Ramos (cell line): ENCODE results near the gene HM13.
"Not testable (repeated sequence)": the region's sequence is repeated elsewhere in the genome, so short reads cannot be mapped to it uniquely, and the experiment has no call there.

Source experiments
- in situ Hi-C: fragments of 300-500 bp; cut with MboI; formaldehyde crosslinking; loops from one replicate; pipeline ENCODE4 v1.14.3; 2022; ENCODE audit warnings: low sequenced_read_pairs; ENCODE audit not compliant: unreplicated experiment

The HM13 gene

DNA sequence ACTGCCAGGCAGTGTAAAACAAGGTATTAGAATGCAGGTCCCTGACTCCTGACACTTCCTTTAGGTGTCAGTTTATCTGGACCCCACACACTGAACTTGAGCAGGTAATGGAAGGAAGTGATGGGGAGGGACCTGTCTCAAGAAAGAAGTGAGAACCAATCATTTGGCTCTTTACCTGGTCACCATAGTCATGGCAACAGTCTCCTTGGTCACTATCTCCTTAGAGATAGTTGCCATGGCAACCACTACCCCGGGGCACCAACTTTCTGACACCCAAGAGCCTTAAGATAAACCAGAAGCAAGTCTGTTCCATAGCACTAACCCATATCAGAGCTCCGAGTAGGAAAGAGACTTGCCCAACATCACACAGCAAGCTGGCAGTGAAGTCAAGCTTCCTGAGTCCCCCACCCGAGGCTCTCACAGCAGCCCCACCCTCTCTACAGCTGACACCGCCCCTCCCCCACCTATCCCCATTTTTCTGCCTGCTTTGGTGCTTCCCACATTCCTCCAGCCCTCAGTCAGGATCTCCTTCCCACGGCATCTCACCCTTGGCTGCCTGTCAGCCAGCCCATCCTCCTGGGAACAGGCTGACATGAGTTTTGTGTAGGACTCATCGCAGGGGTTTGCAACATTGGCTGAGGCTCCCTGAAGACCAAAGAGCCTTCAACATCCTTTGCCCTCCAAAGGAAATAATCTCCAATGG, 16.3 kb upstream of the HM13 start:
- in situ Hi-C loops: no loop called here

DNA sequence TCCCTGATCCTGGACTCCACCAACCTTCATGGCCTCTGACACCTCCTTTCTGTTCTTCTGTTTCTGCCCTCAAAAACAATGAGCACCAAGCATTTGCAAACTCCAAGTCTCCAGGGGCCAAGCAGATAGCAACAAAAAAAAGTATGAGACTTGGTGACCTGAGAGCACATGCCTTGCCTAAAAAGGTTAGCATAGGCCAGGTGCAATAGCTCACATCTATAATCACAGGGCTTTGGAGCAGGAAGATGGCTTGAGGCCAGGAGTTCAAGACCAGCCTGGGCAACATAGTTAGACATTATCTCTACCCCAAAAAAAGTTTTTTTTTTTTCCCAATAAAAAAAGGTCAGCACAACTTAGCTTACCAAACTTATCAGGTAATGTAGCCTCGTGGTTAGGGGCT, 13.7 kb upstream of the HM13 start:
- in situ Hi-C loops: loop anchor here (5.0 kb wide), 1 partner anchor 38 kb away; no protein-coding TSS in a partner anchor

DNA sequence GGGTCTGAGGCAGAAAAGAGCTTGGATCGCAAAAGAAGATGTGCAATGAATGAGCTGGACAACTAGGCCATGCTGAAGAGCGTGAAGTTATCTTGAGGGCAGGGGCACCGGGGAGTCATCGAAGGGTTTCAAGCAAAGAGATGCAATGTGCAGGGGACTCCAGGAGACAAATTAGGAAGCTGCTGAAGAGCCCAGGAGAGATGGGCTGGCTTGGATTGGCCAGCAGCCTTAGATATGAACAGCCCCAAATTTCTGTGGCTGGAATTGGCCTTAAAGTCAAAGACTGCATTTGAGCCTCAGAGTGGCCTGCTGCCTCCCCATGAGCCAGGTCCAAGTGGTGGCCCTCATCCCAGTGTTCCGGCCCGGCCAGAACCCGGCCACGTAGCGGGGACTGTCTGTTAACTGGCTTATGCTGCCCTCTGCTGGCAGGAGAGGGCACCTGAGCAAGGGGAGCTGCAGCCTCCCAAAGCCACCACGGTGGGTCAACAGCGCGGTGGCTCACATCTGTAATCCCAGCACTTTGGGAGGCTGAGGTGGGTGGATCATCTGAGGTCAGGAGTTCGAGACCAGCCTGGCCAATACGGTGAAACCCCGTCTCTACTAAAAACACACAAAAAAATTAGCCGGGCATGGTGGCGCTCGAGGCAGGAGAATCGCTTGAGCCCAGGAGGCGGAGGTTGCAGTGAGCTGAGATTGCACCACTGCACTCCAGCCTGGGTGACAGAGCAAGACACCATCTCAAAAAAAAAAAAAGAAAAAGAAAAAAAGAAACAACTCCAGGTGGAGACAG, 11.2 kb upstream of the HM13 start:
- in situ Hi-C loops: loop anchor here (5.0 kb wide), 1 partner anchor 41 kb away; no protein-coding TSS in a partner anchor

DNA sequence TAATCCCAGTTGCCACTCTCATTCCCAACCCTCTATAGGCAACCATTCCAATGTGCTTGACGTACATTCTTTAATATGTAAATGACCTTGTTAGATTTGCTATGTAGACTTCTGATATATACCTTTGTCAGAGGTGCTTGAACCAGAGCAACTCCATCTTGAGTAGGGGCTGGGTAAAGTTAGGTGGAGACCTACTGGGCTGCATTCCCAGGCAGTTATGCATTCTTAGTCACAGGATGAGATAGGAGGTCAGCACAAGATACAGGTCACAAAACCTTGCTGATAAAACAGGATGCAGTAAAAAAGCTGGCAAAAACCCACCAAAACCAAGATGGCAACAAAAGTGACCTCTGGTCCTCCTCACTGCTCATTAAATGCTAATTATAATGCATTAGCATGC, 8.3 kb upstream of the HM13 start:
- in situ Hi-C loops: no loop called here

DNA sequence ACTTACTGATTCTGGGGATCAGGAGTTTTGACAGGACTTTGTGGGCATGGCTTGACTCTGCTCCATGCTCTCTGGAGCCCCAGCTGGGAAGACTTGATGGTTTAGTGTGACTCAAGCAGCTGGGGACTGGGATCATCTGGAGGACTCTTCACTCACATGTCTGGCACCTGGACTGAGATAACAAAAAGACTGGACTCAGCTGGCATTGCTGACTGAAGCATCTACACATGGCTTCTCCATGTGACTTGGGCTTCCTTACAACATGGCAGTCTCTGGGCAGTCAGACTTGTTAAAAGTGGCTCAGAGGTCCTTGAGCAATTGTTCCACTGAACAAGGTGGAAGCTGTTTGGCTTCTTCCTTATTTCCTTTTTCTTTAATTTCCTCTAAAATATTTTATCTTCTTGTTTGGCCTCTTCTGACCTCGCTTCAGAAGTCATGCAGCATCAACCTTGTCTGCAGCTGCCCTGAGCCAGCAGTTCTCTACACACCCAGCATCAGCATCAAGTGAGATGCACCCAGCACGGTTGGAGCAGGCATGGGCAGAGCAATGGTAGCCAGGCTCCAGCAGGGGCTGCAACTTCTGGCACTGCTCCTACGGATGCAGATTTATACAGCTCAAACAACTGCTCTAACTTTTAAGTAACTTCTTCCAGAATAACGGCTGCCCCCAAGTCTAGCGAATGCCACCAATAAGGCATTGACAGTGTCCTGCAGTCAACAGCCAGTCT, 5.6 kb upstream of the HM13 start:
- in situ Hi-C loops: no loop called here

DNA sequence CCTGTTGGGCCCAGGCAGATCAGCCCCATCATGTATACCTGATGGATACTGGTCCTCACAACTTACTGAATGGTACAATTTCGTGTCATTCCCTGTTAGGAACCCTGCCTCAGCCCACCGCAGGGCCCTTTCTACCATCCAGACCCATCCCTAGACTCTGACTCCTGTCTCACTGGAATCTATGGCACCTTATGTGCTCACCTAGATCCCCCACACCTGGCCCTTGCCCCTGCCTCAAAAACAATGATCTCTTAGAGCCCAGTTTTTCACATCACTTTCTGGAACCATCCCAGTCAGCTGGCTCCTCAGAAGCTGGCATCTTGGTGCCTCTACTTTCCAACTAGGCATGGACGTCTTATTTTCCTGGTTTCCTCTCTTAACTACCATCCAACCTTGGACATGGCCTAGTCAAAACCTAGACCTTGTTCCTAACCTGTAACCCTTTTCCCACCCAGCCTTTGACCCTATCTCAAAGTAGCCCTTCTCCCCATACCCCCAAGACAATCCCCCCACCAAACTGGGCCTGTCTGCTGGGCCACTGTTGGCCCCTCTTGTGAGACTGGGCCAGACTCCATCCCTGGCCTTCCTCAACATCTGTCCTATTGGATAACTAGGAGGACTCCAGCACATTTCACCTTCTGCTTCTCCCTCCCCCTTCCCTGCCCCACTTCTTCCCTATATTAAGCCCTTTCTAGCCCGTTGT, 981 bp downstream of the HM13 start:
- in situ Hi-C loops: no loop called here

DNA sequence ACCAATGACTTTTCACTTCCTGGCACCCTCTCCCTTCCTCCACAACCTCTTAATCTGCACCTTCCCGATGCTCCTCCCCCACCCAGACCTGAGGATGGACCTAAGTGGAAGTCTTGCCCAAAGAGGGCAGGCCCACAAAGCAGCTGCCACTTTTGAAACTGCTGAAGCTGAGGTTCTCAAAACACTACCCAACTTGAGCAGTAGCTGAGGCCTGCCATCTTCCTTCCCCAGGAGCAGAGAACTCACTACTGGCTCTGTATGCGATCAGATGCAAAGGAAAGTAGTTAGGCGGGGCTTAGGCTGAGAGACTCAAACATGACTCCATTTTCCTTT, 1.5 kb downstream of the HM13 start:
- in situ Hi-C loops: no loop called here

DNA sequence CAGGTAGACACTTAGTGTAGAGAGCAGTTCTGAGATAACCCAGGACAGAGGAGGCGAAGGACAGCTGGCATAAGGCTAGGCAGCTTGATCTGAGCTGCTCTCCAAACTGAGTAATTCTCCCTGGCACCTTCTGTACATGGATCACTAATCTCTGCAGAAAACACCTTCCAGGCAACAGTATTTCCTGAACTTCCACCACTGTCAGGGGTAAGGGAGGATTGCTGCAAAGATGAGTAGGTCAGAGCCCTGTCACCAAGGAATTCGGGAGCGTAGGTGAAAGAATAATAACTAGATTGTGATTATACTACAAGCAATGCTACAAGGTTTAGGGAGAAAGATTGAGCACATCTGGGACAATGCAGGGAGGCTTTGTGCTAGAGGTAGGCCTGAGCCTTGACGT, 1.9 kb downstream of the HM13 start:
- in situ Hi-C loops: no loop called here

DNA sequence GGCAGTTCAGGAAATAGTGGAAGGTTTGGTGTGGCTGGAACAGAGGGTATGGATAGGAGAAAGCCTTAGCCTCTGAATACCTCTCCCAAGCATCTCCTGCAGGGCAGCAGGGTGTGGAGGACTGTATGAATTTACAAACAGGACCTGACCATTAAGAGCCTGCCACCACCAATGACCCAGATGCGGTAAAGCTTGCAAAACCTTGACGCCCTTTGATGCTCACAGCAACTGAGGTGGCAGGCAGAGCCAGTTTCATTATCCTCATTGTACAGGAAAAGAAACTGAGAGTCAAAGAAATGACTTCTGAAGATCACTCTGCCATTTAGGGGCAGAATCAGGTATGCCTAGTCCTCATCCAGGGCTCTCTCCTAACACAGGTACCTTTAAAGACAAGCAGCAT, 2.4 kb downstream of the HM13 start:
- in situ Hi-C loops: no loop called here

DNA sequence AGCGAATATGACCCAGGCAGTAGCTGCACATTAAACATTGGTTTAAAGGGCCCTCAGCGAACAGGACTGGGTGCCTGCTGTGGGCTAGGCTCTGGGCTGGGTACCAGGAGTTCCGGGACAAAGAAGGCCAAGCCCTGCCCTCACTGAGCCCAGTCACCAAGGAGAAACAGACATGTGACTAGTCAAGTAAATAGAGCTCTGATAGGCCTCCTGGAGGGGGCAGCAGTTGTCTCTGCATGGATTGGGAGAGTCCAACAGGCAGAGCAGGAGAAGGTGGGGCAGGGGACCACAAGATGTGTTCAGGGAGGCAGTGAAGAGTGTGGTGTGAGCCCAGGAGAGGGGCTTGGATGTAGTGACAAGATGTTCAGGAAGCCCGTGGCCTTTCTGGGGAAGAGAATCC, 3.1 kb downstream of the HM13 start:
- in situ Hi-C loops: no loop called here

DNA sequence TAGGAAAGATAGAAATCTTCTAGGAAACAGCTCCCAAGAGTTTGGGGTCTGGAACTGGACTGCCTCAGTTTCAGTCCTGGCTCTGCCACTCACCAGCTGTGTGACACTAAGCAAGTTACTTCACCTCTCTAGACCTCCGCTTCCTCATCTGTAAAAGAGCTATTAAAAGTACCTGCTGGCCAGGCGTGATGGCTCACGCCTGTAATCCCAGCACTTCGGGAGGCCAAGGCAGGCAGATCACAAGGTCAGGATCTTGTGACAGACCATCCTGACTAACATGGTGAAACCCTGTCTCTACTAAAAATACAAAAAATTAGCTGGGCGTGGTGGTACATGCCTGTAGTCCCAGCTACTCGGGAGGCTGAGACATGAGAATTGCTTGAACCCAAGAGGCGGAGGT, 7.0 kb downstream of the HM13 start:
- in situ Hi-C loops: not testable (repeated sequence)

DNA sequence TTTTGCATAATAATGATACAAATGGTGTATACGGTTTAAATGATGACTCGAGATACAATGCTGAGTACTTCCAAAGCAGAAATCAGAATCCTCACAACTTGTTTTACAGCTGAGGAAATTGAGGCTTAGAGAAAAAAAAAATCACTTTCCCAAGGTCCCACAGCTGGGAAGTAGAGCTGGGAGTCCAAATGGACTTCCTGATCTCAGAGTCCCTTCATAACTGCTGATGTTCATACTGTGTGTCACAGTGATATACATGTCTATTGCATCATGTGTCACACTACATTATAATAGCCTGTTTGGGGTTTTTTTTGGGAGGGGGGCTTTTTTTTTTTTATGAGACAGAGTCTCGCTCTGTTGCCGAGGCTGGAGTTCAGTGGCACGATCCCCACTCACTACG, 8.5 kb downstream of the HM13 start:
- in situ Hi-C loops: no loop called here

DNA sequence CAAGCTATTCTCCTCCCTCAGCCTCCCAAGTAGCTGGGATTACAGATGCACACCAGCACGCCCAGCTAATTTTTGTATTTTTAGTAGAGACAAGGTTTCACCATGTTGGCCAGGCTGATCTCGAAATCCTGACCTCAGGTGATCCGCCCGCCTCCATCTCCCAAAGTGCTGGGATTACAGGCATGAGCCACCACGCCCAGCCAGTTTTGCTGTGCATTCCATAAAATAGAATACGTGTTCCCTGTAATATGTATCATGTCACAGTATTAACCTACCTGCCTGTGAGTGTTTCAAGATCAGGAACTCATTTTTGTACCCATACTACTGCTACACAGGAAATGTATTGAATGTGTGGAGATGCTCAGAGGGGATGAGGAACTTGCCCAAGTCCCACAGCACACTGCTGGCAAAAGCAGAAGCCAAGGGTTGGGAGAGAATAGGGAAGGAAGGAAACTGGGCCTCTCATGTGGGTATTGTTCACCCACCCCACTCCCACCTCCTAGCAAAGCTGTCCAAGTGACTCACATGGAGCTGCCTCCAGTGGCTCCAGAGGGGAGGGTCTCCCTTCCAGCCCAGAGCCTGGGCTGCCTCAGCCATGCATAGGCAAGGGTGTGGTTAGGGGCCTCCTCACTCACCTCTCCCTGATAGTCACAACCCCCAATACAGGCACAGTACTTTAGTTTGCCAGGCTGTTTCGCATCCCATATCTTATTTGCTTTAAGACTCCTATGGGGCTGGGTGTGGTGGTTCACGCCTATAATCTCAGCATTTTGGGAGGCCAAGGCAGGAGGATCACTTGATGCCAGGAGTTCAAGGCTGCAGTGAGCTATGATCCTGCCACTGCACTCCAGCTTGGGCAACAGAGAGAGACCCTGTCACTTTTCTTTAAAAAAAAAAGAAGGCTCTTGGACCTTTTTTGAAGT, 9.4 kb downstream of the HM13 start:
- in situ Hi-C loops: no loop called here

DNA sequence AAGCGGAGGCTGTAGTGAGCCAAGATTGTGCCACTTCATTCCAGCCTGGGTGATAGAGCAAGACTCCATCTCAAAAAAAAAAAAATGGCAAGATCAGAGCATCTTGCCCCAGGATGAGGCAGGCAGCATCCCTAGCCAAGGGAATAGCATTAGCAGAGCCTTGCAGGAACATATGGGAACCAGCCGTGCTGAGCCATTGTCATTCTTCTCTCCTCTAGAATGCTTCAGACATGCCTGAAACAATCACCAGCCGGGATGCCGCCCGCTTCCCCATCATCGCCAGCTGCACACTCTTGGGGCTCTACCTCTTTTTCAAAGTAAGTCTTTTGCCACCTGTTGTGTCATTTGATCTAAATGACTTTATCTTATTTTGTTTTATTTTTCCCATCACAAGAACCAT, 13.0 kb downstream of the HM13 start:
- in situ Hi-C loops: no loop called here

DNA sequence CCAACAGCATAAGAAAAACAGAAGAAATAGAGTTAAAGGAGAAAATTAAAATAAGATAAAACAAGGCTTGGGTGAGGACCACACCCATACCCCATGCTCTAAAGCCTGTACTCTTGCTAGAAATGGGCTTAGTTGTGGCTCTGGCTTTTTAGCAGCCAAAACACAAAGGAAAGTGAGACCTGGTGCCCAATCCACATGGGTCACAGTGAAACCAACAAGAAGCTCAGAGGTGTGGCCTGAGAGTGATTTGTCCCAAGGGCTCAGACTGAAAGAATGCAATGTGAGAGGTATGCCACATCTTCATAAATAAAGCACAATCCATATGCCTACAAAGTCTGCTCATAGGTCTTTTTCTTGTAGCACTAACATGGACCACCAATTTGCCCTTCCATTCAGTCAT, 21.1 kb downstream of the HM13 start:
- in situ Hi-C loops: no loop called here

DNA sequence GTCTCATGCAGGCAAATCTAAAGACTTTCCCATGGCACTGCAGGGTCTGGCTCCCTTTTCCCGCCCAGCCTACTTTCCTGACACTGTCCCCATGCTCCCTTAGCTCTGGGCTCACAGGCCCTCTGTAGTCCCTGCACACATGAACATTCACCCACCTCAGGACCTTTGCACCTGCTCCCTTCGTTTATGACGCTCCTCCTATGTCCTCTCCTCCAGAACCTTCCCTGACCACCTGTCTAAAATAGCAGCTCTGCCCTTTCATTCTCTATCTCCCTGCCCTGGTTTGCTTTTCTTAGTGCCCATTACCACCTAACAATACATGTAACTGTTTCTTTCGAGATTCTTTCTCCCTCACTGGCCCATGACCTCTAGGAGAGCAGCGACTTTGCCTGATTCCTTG, 22.3 kb downstream of the HM13 start:
- in situ Hi-C loops: no loop called here

DNA sequence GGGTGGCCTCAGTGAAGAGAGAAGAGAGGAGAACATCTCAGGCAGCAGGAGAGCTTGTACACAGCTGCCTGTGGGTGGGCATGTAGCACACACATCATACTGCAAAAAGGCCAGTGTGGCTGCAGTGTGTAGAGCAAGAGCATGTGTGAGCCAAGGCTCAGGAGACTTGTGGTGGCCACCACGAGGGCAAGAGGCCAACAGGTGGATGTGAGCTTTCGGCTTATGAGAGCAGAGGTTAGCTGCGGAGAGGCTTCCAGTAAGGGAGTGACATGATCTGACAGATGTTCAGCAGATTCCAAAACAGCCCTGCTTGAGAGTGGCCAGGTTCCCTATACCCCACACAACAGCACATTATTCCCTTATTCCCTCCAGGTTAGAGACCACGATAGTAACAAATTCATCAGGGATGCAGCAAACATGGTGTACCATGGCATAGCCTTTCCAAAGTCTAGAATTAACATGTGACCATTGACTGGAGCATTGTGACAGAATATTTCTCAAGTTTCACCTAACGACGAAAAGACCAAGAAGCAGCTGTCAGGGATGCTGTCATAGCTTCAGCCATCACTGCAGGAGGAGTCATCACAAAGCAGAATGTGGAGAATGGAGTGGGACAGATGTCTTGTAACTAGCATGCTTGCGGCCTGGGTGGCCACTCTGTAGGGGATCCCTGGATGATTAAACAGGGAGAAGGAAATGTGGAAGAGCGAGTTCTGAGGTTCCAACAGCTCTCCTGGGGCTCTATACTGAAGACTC, 23.1 kb downstream of the HM13 start:
- in situ Hi-C loops: no loop called here

DNA sequence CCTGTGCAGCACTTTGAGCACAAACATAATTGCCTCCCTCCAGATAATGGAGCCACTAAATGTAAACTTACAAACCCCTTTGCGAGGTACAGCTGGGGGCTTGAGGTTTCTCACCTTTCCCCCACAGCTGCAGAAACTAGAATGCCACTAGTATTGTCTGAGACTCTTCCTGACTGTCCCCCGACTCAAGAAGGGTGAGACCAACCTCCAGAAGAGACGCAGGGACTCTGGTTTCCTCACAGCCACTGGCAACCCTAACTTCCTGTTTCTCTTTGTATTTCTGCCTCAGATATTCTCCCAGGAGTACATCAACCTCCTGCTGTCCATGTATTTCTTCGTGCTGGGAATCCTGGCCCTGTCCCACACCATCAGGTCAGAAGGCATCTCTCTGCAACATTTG, 23.6 kb downstream of the HM13 start:
- in situ Hi-C loops: no loop called here

DNA sequence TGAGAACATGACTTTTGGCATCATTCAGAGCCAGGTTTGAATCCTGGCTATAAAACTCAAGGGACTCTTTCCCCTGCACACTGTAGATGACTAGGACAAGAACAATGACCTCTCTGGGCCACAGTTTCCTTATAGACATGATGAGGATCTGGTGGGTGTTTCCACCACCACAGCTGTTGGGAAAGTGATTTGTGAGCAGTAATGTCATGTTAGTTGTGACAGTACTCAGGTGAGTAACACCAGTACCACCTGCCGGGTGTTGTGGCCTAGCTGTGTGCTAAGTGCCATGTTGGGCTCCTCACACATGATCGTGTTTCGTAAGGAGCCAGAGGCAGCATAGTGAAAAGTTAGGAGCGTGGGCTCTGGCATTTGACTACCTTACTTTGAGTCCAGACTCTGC, 24.1 kb downstream of the HM13 start:
- in situ Hi-C loops: no loop called here
